PC-9 (cell line): Measurements from ENCODE around the gene PRELID1. TPM values are rescaled to one million over a fixed set of nuclear protein-coding genes. Genes with fewer than 3 reads are reported as not detected.

Experiments
- BruUV-seq: library from RNA; stranded (reverse); fragments of 400-500 nt; replicated peaks from 2 replicates; lab custom pipeline; 2021; lab: Mats Ljungman, UMichigan
- CTCF ChIA-PET: fragments of 300-600 bp; sonication (Branson Sonifier 250); formaldehyde crosslinking; loops from one replicate; lab custom pipeline; 2022; ENCODE audit warnings: antibody characterized with exemption; lab: Charles Lee
- POLR2A ChIA-PET: fragments of 300-600 bp; sonication (Branson Sonifier 250); formaldehyde crosslinking; loops from one replicate; lab custom pipeline; 2022; ENCODE audit warnings: antibody characterized with exemption; ENCODE audit not compliant: unreplicated experiment; lab: Charles Lee
- DNase-seq, 2 experiments: peaks; one replicate each; pipeline versions ENCODE4 v3.0.0 to v3.0.0-alpha.2; 2015 to 2022; ENCODE audit warnings: mixed read lengths in 1 of 2
- H2AFZ ChIP-seq: fragments of 200-600 bp; sonication (generic); 2 replicates; pipeline ENCODE4 v1.8.1; 2017; ENCODE audit warnings: antibody characterized with exemption
- H3F3A ChIP-seq: fragments of 200-600 bp; sonication (generic); 2 replicates; pipeline ENCODE4 v1.8.1; 2017; ENCODE audit warnings: antibody characterized with exemption, mild to moderate bottlenecking, low read depth; ENCODE audit not compliant: insufficient read depth
- H3K27ac ChIP-seq: fragments of 200-600 bp; sonication (generic); 2 replicates; pipeline ENCODE4 v1.6.1; 2016; ENCODE audit warnings: mixed run types
- H3K27me3 ChIP-seq: fragments of 200-600 bp; sonication (generic); 2 replicates; pipeline ENCODE4 v1.6.1; 2016; ENCODE audit warnings: low read depth, mixed run types; ENCODE audit not compliant: insufficient read depth
- H3K36me3 ChIP-seq: fragments of 200-600 bp; sonication (generic); 2 replicates; pipeline ENCODE4 v1.6.1; 2016; ENCODE audit warnings: low read depth, mixed run types
- H3K4me1 ChIP-seq: fragments of 200-600 bp; sonication (generic); replicated peaks from 2 replicates; pipeline ENCODE4 v1.6.1; 2016; ENCODE audit warnings: mixed run types; ENCODE audit not compliant: insufficient read depth
- H3K4me2 ChIP-seq: fragments of 200-600 bp; sonication (generic); 2 replicates; pipeline ENCODE4 v1.6.1; 2017; ENCODE audit warnings: mixed run types
- H3K4me3 ChIP-seq: fragments of 200-600 bp; sonication (generic); 2 replicates; pipeline ENCODE4 v1.6.1; 2016; ENCODE audit warnings: mixed run types
- H3K79me2 ChIP-seq: fragments of 200-600 bp; sonication (generic); 2 replicates; pipeline ENCODE4 v1.6.1; 2017; ENCODE audit warnings: low read depth, mixed run types
- H3K9me2 ChIP-seq: fragments of 200-600 bp; sonication (generic); 2 replicates; pipeline ENCODE4 v1.8.1; 2017; ENCODE audit warnings: mild to moderate bottlenecking; ENCODE audit not compliant: insufficient read depth
- H3K9me3 ChIP-seq: fragments of 200-600 bp; sonication (generic); 2 replicates; pipeline ENCODE4 v1.8.1; 2016; ENCODE audit warnings: low read depth; ENCODE audit not compliant: insufficient read depth
- H4K20me1 ChIP-seq: fragments of 200-600 bp; sonication (generic); 2 replicates; pipeline ENCODE4 v1.8.1; 2017; ENCODE audit not compliant: insufficient read depth
- CTCF ChIP-seq: fragments of 200-600 bp; sonication (generic); conservative IDR thresholded peaks from 2 replicates; pipeline ENCODE4 v1.6.1; 2017; ENCODE audit warnings: mixed run types, antibody characterized with exemption, mild to moderate bottlenecking, moderate library complexity
- EZH2 ChIP-seq: fragments of 200-600 bp; sonication (generic); IDR thresholded peaks from 2 replicates; pipeline ENCODE4 v1.8.0; 2017; ENCODE audit warnings: antibody characterized with exemption, low read depth
- intact Hi-C: fragments of 100-400 bp; cut with micrococcal nuclease; formaldehyde crosslinking; loops from one replicate; pipeline ENCODE4 v1.10.0; 2022; ENCODE audit not compliant: unreplicated experiment
- total RNA-seq: library from RNA; stranded (reverse); gene quantifications from 2 replicates; pipeline ENCODE4 v1.2.3, GENCODE V29; 2021

PRELID1 gene
- total RNA-seq, 1 experiment from 2014 or later, result 189 TPM

GRCh38 chr5:177336112-177336511 is 32.5 kb downstream of the PRELID1 start:
- no peaks in the 10 kb centered on the region for H3K9me2 ChIP-seq
- BruUV-seq, result no TSS peak
- no peaks in the 10 kb centered on the region for H3K9me3 ChIP-seq
- CTCF ChIA-PET, result no interaction called here
- H3K36me3 ChIP-seq, result peaks cover 16% of the 10 kb centered on the region
- POLR2A ChIA-PET, result no interaction called here
- H3F3A ChIP-seq, result peaks cover 20% of the 10 kb centered on the region; the same call in 1 of the 2 replicates
- peaks cover 14% of the 10 kb centered on the region; the same call in 1 of the 2 replicates for H3K79me2 ChIP-seq
- DNase-seq, result no peak
- H3K4me2 ChIP-seq, result no peak overlapping the region
- no peaks in the 10 kb centered on the region for H3K27me3 ChIP-seq
- H3K4me1 ChIP-seq, result peaks cover 18% of the 10 kb centered on the region
- no peak overlapping the region for H2AFZ ChIP-seq
- intact Hi-C loops, result no loop called here
- TF ChIP-seq EZH2, result no peak
- 0 out of 2 replicates have a peak, but pooled peaks have one; percentile 34 for TF ChIP-seq CTCF
- no peak overlapping the region for H3K27ac ChIP-seq
- H3K4me3 ChIP-seq, result no peak overlapping the region
- peaks cover 30% of the 10 kb centered on the region; the same call in 1 of the 2 replicates for H4K20me1 ChIP-seq

GRCh38 chr5:177336603-177337494 is 33.2 kb downstream of the PRELID1 start:
- Histone ChIP-seq H3K4me1 (peaks cover 18% of the 10 kb centered on the region), H3K27me3 (no peaks in the 10 kb centered on the region), H3K9me2 (no peaks in the 10 kb centered on the region), H3K79me2 (peaks cover 22% of the 10 kb centered on the region; the same call in 1 of the 2 replicates), H3K4me3 (no peak overlapping the region), H3F3A (peaks cover 20% of the 10 kb centered on the region; the same call in 1 of the 2 replicates), H3K4me2 (no peak overlapping the region), H3K36me3 (peaks cover 22% of the 10 kb centered on the region), H3K9me3 (no peaks in the 10 kb centered on the region), H3K27ac (no peak overlapping the region), H4K20me1 (peaks cover 30% of the 10 kb centered on the region; the same call in 1 of the 2 replicates), H2AFZ (no peak overlapping the region)
- CTCF ChIA-PET, result interaction anchor here (0.7 to 0.8 kb wide), 2 partner anchors 27 to 54 kb away, joined by 3 to 4 read pairs; no protein-coding TSS in a partner anchor
- no peak for TF ChIP-seq CTCF
- no peak for TF ChIP-seq EZH2
- POLR2A ChIA-PET, result no interaction called here
- no TSS peak for BruUV-seq
- intact Hi-C loops, result no loop called here
- no peak for DNase-seq

GRCh38 chr5:177338251-177339106 is 34.9 kb downstream of the PRELID1 start:
- H3K9me3 ChIP-seq, result no peaks in the 10 kb centered on the region
- no peaks in the 10 kb centered on the region for H3K9me2 ChIP-seq
- H3K27me3 ChIP-seq, result no peaks in the 10 kb centered on the region
- H3K27ac ChIP-seq, result no peak overlapping the region; the same call in 1 of the 2 replicates
- CTCF ChIA-PET, result no interaction called here
- H4K20me1 ChIP-seq, result peaks cover 24% of the 10 kb centered on the region; the same call in 1 of the 2 replicates
- peaks cover 18% of the 10 kb centered on the region for H3K4me1 ChIP-seq
- no peak for DNase-seq
- no peak overlapping the region for H2AFZ ChIP-seq
- intact Hi-C loops, result no loop called here
- peaks cover 23% of the 10 kb centered on the region for H3K36me3 ChIP-seq
- no TSS peak for BruUV-seq
- POLR2A ChIA-PET, result no interaction called here
- no peak overlapping the region for H3K4me3 ChIP-seq
- H3K79me2 ChIP-seq, result peaks cover 35% of the 10 kb centered on the region
- peak overlapping the region; percentile 16; the same call in 1 of the 2 replicates for H3K4me2 ChIP-seq
- TF ChIP-seq EZH2 (no peak), CTCF (no peak)
- peaks cover 20% of the 10 kb centered on the region for H3F3A ChIP-seq
